Measurements from ENCODE around the gene ECI2. TPM values are rescaled to one million over a fixed set of nuclear protein-coding genes. Genes with fewer than 3 reads are reported as not detected.

ECI2 gene
- total RNA-seq, result 84.7 TPM

- DNase-seq (ENCODE audit: low spot score in 2 of 2), result peak; percentile 24 to 87
- peak within 1 kb of the TSS; percentile 90 to 94 for H3K27ac ChIP-seq
- H3K36me3 ChIP-seq, result peaks cover 10 to 14% of the 10 kb centered on the region in 2 donors
- H3K4me3 ChIP-seq, result peak within 1 kb of the TSS; percentile 80 to 87
- TF ChIP-seq CTCF (IDR thresholded peaks at IDR 0.05), result no peak
- intact Hi-C loops (cut with DNase I), result loop anchor here (2.0 to 10.0 kb wide), 7 partner anchors 114 to 1627 kb away; partner anchors contain the start of genes NQO2 and RPP40
- no peaks in the 10 kb centered on the region for H3K9me3 ChIP-seq
- no peaks in the 10 kb centered on the region for H3K27me3 ChIP-seq
- H3K4me1 ChIP-seq, result peaks cover 0 to 9% of the 10 kb centered on the region in 2 donors
These were observed at the start of gene ECI2 for GRCh38 chr6:4134841-4135664. TSS of gene ECI2 (minus strand) at chr6:4135575. CDS start at chr6:4135560, 15 bp downstream.

- Histone ChIP-seq H3K27me3 (no peaks in the 10 kb centered on the region), H3K4me1 (no peaks in the 10 kb centered on the region), H3K36me3 (no peaks in the 10 kb centered on the region), H3K9me3 (no peaks in the 10 kb centered on the region), H3K27ac (no peak overlapping the region), H3K4me3 (no peak overlapping the region)
- TF ChIP-seq CTCF (IDR thresholded peaks at IDR 0.05), result no peak
- no peak for DNase-seq (ENCODE audit: low spot score in 2 of 2)
- intact Hi-C loops (cut with DNase I), result no loop called here
These were observed 45.4 kb upstream of the ECI2 start for GRCh38 chr6:4180652-4181255.

GRCh38 chr6:4179960-4180651, 44.7 kb upstream of the ECI2 start:
- Histone ChIP-seq H3K27me3 (no peaks in the 10 kb centered on the region), H3K4me3 (no peak overlapping the region), H3K9me3 (no peaks in the 10 kb centered on the region), H3K27ac (no peak overlapping the region), H3K36me3 (no peaks in the 10 kb centered on the region), H3K4me1 (no peaks in the 10 kb centered on the region)
- no peak for DNase-seq (ENCODE audit: low spot score in 2 of 2)
- intact Hi-C loops (cut with DNase I), result no loop called here
- no peak for TF ChIP-seq CTCF (IDR thresholded peaks at IDR 0.05)

GRCh38 chr6:4178737-4179333, 43.5 kb upstream of the ECI2 start:
- H3K9me3 ChIP-seq, result no peaks in the 10 kb centered on the region

More at GRCh38 chr6:4178737-4179333, 43.5 kb upstream of the ECI2 start:
- no peak for DNase-seq (ENCODE audit: low spot score in 2 of 2)
- no peaks in the 10 kb centered on the region for H3K36me3 ChIP-seq
- intact Hi-C loops (cut with DNase I), result no loop called here
- H3K4me3 ChIP-seq, result no peak overlapping the region
- no peaks in the 10 kb centered on the region for H3K27me3 ChIP-seq
- H3K4me1 ChIP-seq, result no peaks in the 10 kb centered on the region
- no peak overlapping the region for H3K27ac ChIP-seq
- TF ChIP-seq CTCF (IDR thresholded peaks at IDR 0.05), result no peak
